Activated CD4-positive, alpha-beta memory T cell treated with anti-CD3 and anti-CD28 coated beads for 36 hours (primary cell): Measurements from ENCODE around the gene ZC3H12A. TPM values are rescaled to one million over a fixed set of nuclear protein-coding genes. Genes with fewer than 3 reads are reported as not detected.

Experiments
- CTCF ChIA-PET: fragments of 350-600 bp; sonication (Branson Sonifier 250); formaldehyde crosslinking; loops from one replicate; lab custom pipeline; 2021; ENCODE audit warnings: antibody characterized with exemption, inconsistent platforms; lab: Charles Lee
- POLR2A ChIA-PET: fragments of 350-600 bp; sonication (Branson Sonifier 250); formaldehyde crosslinking; loops from one replicate; lab custom pipeline; 2021; ENCODE audit warnings: antibody characterized with exemption; lab: Charles Lee
- DNase-seq: peaks from one replicate; pipeline ENCODE4 v3.0.0-alpha.2; 2020
- H3K27ac Mint-ChIP-seq: one replicate; pipeline ENCODE4 v1.8.0; 2021; ENCODE audit warnings: mixed read lengths
- H3K27me3 Mint-ChIP-seq: one replicate; pipeline ENCODE4 v1.8.0; 2021; ENCODE audit warnings: mixed read lengths
- H3K36me3 Mint-ChIP-seq: one replicate; pipeline ENCODE4 v1.8.0; 2021; ENCODE audit warnings: mixed read lengths
- H3K4me1 Mint-ChIP-seq: one replicate; pipeline ENCODE4 v1.8.0; 2021; ENCODE audit warnings: low read depth, mixed read lengths
- H3K4me3 Mint-ChIP-seq: one replicate; pipeline ENCODE4 v1.8.0; 2021; ENCODE audit warnings: mild to moderate bottlenecking, mixed read lengths
- H3K9me3 Mint-ChIP-seq: one replicate; pipeline ENCODE4 v1.8.0; 2021; ENCODE audit warnings: mixed read lengths
- intact Hi-C: fragments of 100-400 bp; cut with micrococcal nuclease; formaldehyde crosslinking; loops from one replicate; pipeline ENCODE4 v1.15.1; 2023
- total RNA-seq, 2 experiments: library from RNA; stranded (reverse); gene quantifications; one replicate each; pipeline ENCODE4 v1.2.3, GENCODE V29; 2021

The ZC3H12A gene
- total RNA-seq, 2 experiments from 2014 or later, result 39.0 to 40.8 TPM

DNA sequence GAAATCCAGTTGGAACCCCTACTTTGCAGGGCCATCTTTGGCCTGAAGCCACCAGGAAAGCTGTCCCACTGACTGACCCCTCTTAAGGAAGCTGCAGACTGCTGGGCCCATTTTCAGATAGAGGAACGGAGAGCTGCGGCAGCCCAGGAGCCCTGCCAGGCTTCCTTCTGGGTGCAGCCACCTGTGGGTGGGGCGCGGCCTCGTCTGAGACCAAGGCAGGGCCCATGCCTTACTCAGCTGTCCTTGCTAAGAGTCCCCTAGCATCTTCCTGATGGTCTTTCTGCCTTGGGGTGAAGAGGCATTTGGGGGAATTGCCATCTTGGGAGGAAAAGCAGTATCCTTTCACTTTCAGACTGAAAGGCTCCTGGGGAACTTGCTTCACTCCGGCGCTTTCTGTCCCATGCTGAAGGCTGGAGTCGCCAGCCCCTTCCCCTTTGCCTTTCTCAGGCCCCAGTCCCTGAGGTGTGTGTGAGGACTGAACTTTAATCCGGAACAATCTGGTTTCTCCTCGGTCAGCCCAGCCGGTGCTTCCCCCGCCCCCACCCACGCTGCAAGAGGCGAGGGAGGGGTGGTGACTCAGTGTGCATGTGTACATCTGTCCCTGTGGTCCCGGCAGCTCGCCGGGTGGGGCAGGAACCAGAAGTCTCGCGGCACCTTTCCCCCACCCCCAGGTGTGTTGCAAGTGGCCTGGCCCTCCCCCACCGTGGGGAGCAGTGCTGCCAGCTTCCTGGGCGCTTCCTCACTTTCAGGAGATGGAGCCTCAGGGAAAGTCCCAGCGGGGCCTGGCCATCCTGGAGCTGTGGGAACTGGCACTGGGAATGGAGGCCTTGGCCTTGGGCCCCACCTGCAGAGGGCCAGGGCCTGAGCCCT is 5.1 kb downstream of the ZC3H12A start:
- Mint-ChIP-seq H3K27ac (peak overlapping the region; percentile 100), H3K27me3 (no peaks in the 10 kb centered on the region), H3K36me3 (peaks cover 86% of the 10 kb centered on the region), H3K4me3 (peak overlapping the region; percentile 94), H3K4me1 (peaks cover 38% of the 10 kb centered on the region), H3K9me3 (no peaks in the 10 kb centered on the region)
- intact Hi-C loops, result loop anchor here (1.0 to 10.0 kb wide), 12 partner anchors 14 to 1925 kb away; partner anchors contain the start of genes C1orf122, CDCA8, GNL2 and KIAA0319L
- CTCF ChIA-PET, result interaction anchor here (0.7 to 11.1 kb wide), 10 partner anchors 7 to 1330 kb away, joined by 3 to 157 read pairs (median 3); partner anchors contain the start of genes MEAF6 and TRAPPC3
- POLR2A ChIA-PET, result interaction anchor here (0.9 to 6.9 kb wide), 12 partner anchors 7 to 380 kb away, joined by 3 to 56 read pairs (median 4); partner anchors contain the start of genes GNL2, MEAF6 and MTF1
- DNase-seq, result peak; percentile 97

DNA sequence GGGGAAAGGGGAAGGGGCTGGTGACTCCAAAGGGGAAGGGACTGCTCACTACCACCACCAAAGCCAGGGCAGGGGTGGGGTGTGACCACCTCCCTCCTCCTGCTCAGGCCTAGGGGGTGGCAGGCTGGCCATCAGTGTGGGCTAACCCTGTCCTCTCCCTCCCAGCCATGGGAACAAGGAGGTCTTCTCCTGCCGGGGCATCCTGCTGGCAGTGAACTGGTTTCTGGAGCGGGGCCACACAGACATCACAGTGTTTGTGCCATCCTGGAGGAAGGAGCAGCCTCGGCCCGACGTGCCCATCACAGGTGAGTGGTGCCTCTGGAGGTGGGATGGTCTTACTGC is 5.7 kb downstream of the ZC3H12A start:
- POLR2A ChIA-PET, result interaction anchor here (1.3 to 2.3 kb wide), 2 partner anchors 12 to 34 kb away, joined by 3 to 25 read pairs; partner anchors contain the start of gene MEAF6
- peak overlapping the region; percentile 100 for H3K27ac Mint-ChIP-seq
- peaks cover 38% of the 10 kb centered on the region for H3K4me1 Mint-ChIP-seq
- no peak for DNase-seq
- H3K4me3 Mint-ChIP-seq, result peak overlapping the region; percentile 94
- intact Hi-C loops, result no loop called here
- H3K9me3 Mint-ChIP-seq, result no peaks in the 10 kb centered on the region
- H3K27me3 Mint-ChIP-seq, result no peaks in the 10 kb centered on the region
- peaks cover 86% of the 10 kb centered on the region for H3K36me3 Mint-ChIP-seq
- CTCF ChIA-PET, result interaction anchor here (1.3 to 11.1 kb wide), 3 partner anchors 6 to 29 kb away, joined by 4 to 157 read pairs (median 6); no protein-coding TSS in a partner anchor

DNA sequence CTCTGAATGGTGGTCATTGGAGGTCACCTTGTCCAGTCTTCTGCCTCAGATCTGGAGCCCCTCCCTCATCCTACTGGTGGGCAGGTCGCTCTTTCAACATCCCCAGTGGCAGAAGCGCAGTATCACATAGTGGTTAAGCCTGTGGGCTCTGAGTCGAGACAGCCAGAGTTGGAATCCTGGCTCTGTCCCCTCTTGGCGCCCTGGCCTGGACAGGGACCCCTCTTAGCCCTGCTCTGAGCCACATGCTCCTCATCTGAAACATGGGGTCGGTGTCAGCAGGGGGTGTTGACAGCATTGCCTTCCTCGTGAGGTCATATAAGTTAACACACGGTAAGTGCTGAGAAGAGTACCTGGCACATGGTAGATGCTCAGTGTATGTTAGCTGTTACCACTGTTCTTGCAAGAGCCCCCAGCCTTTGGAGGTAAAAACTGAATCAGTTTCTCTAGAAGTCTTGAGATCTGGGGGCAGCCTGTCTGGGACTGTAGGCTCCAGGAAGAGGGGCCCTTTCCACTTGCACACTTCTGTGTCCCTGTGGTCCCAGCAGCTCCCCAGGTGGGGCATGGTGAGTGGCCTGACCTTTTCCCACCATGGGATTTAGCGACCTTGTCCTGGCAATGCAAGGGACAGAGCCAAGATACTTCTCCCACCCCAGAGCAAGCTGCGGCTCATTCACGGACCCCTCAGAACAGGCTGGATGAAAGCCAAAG is 6.4 kb downstream of the ZC3H12A start:
- Mint-ChIP-seq H3K27me3 (no peaks in the 10 kb centered on the region), H3K36me3 (peaks cover 80% of the 10 kb centered on the region), H3K27ac (peak overlapping the region; percentile 100), H3K9me3 (no peaks in the 10 kb centered on the region), H3K4me1 (peaks cover 38% of the 10 kb centered on the region), H3K4me3 (peak overlapping the region; percentile 94)
- intact Hi-C loops, result no loop called here
- ChIA-PET POLR2A (interaction anchor here (0.5 to 0.6 kb wide), 2 partner anchors 34 to 1050 kb away, joined by 3 read pairs; partner anchors contain the start of gene MEAF6), CTCF (no interaction called here)
- DNase-seq, result peak; percentile 13

DNA sequence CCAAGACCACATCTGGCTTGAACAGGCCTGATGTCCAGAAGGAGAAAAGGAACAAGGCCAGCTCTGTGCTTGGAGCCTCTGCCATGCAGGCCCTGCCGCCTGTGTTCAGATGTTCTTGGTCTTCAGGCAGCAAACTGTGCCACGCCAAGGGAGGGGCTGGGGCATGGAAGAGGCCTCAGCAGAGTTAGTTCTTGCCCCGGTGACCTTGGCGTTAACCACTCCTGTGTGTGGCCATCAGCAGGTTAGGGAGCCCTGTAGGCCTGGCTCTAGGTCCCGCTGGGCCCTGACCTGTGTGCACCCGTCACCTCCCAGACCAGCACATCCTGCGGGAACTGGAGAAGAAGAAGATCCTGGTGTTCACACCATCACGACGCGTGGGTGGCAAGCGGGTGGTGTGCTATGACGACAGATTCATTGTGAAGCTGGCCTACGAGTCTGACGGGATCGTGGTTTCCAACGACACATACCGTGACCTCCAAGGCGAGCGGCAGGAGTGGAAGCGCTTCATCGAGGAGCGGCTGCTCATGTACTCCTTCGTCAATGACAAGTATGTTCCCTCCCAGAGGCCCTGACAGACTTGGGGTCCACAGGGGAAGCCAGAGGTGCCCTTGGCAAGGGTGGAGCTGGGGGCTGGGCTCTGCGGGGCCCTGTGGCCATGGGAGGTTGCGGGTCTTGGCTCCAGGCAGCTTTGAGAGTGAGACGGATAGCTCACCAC is 7.1 kb downstream of the ZC3H12A start:
- Mint-ChIP-seq H3K9me3 (no peaks in the 10 kb centered on the region), H3K27ac (peak overlapping the region; percentile 100), H3K4me3 (peak overlapping the region; percentile 94), H3K27me3 (no peaks in the 10 kb centered on the region), H3K4me1 (peaks cover 38% of the 10 kb centered on the region), H3K36me3 (peaks cover 73% of the 10 kb centered on the region)
- DNase-seq, result peak; percentile 79
- ChIA-PET CTCF (no interaction called here), POLR2A (interaction anchor here (0.5 to 0.8 kb wide), 3 partner anchors 33 to 1049 kb away, joined by 3 read pairs; partner anchors contain the start of genes MEAF6 and YRDC)
- intact Hi-C loops, result no loop called here

DNA sequence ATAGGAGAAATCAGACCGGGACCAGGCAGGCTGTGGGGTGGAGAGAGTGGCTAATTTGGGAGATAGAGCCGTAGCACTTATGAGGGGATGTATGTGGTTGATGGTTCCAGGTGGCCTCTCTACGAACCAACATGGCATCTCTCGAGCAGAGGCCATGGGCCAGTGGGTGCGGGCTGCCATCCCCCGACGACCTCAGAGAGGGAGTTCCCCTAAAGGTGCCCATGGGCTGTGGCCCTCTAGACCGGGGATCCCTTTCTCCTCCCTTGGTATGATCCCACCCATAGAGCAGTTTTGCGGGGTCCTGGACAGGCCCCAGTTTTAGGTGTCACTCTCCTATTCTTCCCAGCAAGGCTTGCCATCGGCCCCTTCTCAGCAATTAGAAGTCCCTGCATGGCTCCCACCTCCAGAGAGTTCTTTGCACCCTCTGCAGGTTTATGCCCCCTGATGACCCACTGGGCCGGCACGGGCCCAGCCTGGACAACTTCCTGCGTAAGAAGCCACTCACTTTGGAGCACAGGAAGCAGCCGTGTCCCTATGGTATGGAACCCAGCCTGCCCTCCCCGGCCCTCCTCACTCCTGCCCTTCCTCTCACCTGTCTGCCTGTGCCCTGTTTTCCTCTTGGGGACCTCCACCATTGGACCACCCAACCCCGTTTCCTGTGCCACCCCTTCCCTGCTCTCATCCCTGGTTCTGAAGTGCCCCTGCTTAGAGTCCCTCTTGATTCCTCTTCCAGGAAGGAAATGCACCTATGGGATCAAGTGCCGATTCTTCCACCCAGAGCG is 7.8 kb downstream of the ZC3H12A start:
- peak overlapping the region; percentile 100 for H3K27ac Mint-ChIP-seq
- no peaks in the 10 kb centered on the region for H3K27me3 Mint-ChIP-seq
- DNase-seq, result no peak
- POLR2A ChIA-PET, result interaction anchor here (0.8 kb wide), 1 partner anchor 326 kb away, joined by 3 read pairs; the partner anchor contains the start of gene YRDC
- intact Hi-C loops, result no loop called here
- peak overlapping the region; percentile 94 for H3K4me3 Mint-ChIP-seq
- no peaks in the 10 kb centered on the region for H3K9me3 Mint-ChIP-seq
- H3K36me3 Mint-ChIP-seq, result peaks cover 65% of the 10 kb centered on the region
- peaks cover 44% of the 10 kb centered on the region for H3K4me1 Mint-ChIP-seq
- CTCF ChIA-PET, result no interaction called here

DNA sequence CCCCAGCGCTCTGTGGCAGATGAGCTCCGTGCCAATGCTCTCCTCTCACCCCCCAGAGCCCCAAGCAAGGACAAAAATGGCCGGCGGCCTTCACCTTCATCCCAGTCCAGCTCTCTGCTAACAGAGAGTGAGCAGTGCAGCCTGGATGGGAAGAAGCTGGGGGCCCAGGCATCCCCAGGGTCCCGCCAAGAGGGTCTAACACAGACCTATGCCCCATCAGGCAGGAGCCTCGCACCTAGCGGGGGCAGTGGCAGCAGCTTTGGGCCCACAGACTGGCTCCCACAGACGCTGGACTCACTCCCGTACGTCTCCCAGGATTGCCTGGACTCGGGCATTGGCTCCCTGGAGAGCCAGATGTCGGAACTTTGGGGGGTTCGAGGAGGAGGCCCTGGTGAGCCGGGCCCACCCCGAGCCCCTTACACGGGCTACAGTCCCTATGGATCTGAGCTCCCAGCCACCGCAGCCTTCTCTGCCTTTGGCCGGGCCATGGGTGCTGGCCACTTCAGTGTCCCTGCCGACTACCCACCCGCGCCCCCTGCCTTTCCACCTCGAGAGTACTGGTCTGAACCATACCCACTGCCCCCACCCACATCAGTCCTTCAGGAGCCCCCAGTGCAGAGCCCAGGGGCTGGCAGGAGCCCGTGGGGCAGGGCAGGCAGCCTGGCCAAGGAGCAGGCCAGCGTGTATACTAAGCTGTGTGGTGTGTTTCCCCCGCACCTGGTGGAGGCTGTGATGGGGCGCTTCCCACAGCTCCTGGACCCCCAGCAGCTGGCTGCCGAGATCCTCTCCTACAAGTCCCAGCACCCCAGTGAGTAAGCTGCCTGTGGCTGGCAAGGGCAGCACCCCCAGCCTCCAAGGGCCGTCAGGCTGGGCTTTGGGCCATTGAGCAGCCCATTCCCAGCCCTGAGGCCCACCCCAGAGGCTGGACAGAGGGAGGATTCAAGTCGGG is 8.7 kb downstream of the ZC3H12A start:
- Mint-ChIP-seq H3K4me3 (no peak overlapping the region), H3K36me3 (peaks cover 57% of the 10 kb centered on the region), H3K4me1 (peaks cover 44% of the 10 kb centered on the region), H3K27ac (peak overlapping the region; percentile 100), H3K27me3 (no peaks in the 10 kb centered on the region), H3K9me3 (no peaks in the 10 kb centered on the region)
- ChIA-PET POLR2A (no interaction called here), CTCF (no interaction called here)
- intact Hi-C loops, result no loop called here
- DNase-seq, result no peak

DNA sequence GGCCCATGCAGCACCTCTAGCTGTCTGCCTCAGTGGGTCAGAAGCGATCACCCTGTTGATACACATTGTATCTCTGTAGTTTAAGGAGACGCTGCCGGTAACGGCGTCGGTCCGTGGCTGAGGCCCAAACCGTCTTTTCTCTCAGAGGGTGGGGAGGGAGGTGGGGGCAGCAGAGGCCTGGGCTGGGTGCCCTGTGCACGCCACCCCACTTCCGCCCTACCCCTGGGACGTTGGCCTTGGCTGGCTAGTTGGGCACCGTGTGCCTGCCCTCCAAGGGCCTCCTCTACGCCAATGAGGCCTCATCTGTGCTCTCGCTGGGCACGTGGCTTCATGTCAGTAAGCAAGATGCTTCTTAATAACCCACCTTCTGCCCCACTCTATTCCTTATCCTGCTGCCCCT is 9.4 kb downstream of the ZC3H12A start:
- Mint-ChIP-seq H3K27me3 (no peaks in the 10 kb centered on the region), H3K4me1 (peaks cover 44% of the 10 kb centered on the region), H3K9me3 (no peaks in the 10 kb centered on the region), H3K27ac (peak overlapping the region; percentile 47), H3K4me3 (no peak overlapping the region), H3K36me3 (peaks cover 53% of the 10 kb centered on the region)
- DNase-seq, result no peak
- CTCF ChIA-PET, result interaction anchor here (0.6 to 8.2 kb wide), 2 partner anchors 28 to 202 kb away, joined by 3 to 241 read pairs; no protein-coding TSS in a partner anchor
- POLR2A ChIA-PET, result interaction anchor here (4.7 kb wide), 1 partner anchor 7 kb away, joined by 56 read pairs; the partner anchor contains the start of gene ZC3H12A
- intact Hi-C loops, result no loop called here

DNA sequence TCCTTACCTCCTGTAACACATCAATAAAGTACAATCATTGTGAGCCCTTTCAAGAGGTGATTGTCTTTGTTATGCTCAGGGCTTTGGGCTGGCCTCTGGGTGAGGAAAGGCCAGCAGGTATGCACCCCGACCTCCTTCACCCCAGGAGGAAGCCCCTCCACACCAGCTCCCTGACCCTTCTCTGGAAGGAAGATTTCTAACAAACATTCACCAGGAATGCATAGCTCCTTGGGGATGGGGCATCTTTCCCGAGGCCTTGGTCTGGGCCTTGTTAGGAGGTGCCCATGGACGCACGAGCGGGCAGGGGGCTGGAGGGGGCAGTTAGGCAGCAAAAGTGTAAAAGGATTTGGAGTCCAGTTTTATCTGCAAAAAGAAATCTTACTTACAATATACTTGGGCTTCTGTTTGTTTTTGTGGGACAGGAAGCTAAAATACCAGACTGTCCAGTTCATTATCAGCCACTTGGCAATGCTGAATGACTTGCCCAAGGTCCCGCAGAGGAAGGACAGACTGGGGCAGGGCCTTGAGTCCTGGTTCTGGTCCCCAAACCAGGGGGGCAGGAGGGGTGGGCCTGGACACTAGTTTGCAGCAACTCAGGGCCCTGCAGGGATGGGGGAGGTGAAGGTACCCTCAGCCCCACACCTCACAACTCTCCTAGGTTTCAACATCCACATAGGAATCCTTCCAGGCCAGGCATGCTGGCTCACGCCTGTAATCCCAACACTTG is 10.1 kb downstream of the ZC3H12A start:
- Mint-ChIP-seq H3K27ac (peak overlapping the region; percentile 47), H3K36me3 (peaks cover 46% of the 10 kb centered on the region), H3K9me3 (no peaks in the 10 kb centered on the region), H3K27me3 (no peaks in the 10 kb centered on the region), H3K4me3 (no peak overlapping the region), H3K4me1 (peaks cover 42% of the 10 kb centered on the region)
- intact Hi-C loops, result no loop called here
- no peak for DNase-seq
- CTCF ChIA-PET, result interaction anchor here (0.6 to 8.2 kb wide), 7 partner anchors 10 to 201 kb away, joined by 3 to 241 read pairs (median 3); partner anchors contain the start of genes MEAF6 and ZC3H12A
- POLR2A ChIA-PET, result interaction anchor here (0.8 to 4.7 kb wide), 2 partner anchors 8 to 27 kb away, joined by 3 to 56 read pairs; partner anchors contain the start of gene ZC3H12A

DNA sequence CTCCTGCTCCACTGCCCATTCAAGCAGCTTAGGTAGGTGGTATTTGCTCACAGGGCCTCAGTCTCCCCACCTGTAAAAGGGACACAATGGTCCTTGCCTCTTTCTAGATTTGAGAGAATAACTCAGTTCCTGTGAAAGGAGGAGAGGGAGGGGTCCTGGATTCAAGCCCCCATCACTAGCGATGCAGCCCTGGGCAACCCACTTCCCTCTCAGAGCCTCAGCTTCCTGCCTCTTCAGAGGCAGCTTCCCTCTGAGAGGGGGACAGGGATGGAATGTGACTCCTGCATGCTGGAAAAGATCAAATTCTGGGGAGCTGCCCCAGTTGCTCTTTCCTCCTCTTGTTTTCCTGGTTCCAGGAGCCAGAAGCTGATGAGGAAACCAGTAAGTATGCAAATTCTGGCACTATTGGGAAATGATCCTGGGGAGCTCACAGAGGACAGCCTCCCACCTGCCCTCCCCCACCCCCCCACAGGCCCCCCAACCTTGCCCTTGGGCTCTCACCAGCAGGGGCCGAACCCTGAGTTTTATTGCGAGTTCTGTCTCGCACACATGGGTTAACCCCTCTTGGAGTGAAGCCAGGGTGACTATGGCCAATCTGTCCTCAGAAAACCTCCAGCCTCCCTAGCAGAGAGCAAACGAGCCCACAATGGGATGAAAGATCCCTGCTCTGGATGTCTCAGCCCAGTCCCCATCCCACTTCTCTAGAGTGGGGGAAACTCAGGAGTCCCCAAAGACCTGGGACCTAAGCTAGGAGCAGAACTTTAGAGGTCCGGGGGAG is 11.7 kb downstream of the ZC3H12A start:
- Mint-ChIP-seq H3K4me3 (no peak overlapping the region), H3K9me3 (no peaks in the 10 kb centered on the region), H3K27me3 (no peaks in the 10 kb centered on the region), H3K36me3 (peaks cover 38% of the 10 kb centered on the region), H3K27ac (peak overlapping the region; percentile 72), H3K4me1 (peaks cover 27% of the 10 kb centered on the region)
- DNase-seq, result peak; percentile 10
- intact Hi-C loops, result no loop called here
- ChIA-PET POLR2A (interaction anchor here (2.0 to 4.7 kb wide), 2 partner anchors 10 to 28 kb away, joined by 9 to 56 read pairs; partner anchors contain the start of genes MEAF6 and ZC3H12A), CTCF (interaction anchor here (1.5 to 8.2 kb wide), 12 partner anchors 11 to 196 kb away, joined by 3 to 241 read pairs (median 20); partner anchors contain the start of genes MEAF6, SNIP1 and ZC3H12A)
